GM10248 (cell line): ENCODE measurements around the gene STARD10.

Source experiments
- CTCF ChIA-PET: fragments of 300-600 bp; sonication (Branson Sonifier 250); formaldehyde crosslinking; extraction: SDS; loops from one replicate; lab custom pipeline; 2021; ENCODE audit warnings: antibody characterized with exemption; lab: Yijun Ruan, JAX
- POLR2A ChIA-PET: fragments of 350-650 bp; sonication (Branson Sonifier 250); formaldehyde crosslinking; extraction: SDS; loops from one replicate; lab custom pipeline; 2020; ENCODE audit warnings: antibody characterized with exemption; lab: Yijun Ruan, JAX
- DNase-seq: peaks from one replicate; pipeline ENCODE4 v3.0.0; 2012; ENCODE audit errors: extremely low spot score
- CTCF ChIP-seq: IDR thresholded peaks from 2 replicates; pipeline ENCODE4 v1.5.1; 2012; ENCODE audit warnings: mild to moderate bottlenecking, low read depth; ENCODE audit errors: extremely low read depth, missing control alignments, control extremely low read depth

The STARD10 gene

GRCh38 chr11:72775288-72776110 is 18.3 kb downstream of the STARD10 start:
- POLR2A ChIA-PET, result no interaction called here
- TF ChIP-seq CTCF, result no peak

DNA sequence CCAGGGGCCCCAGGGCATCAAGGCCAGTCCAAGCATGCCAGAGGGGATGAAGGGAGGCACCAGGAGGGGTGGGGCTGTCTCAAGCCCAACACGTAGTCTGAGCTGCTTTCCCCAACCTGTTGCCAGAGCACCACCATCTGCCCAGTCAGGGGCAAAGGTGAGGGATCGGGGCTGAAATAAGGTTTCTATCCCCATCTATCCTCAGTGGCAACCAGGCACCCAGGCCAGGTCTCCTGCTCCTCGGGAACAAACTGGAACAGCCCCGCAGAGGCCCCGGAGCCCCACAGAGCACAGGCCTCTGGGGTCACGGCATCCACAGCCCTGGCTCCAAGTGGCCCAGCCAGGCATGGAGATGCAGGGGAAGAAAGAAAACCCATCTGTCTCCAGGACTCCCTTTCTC is 19.3 kb downstream of the STARD10 start:
- POLR2A ChIA-PET, result no interaction called here
- no peak for DNase-seq
- no peak for TF ChIP-seq CTCF
- CTCF ChIA-PET, result interaction anchor here (1.7 to 11.8 kb wide), 4 partner anchors 12 to 405 kb away, joined by 3 to 88 read pairs (median 19); partner anchors contain the start of gene STARD10

More at GRCh38 chr11:72775288-72776110, 18.3 kb downstream of the STARD10 start:
- DNase-seq, result no peak
- CTCF ChIA-PET, result interaction anchor here (0.9 to 11.8 kb wide), 8 partner anchors 11 to 404 kb away, joined by 3 to 88 read pairs (median 6); partner anchors contain the start of gene STARD10

- ChIA-PET POLR2A (no interaction called here), CTCF (interaction anchor here (1.9 to 11.8 kb wide), 2 partner anchors 20 to 49 kb away, joined by 7 to 88 read pairs; partner anchors contain the start of gene STARD10)
- no peak for TF ChIP-seq CTCF
- DNase-seq, result no peak
Observed at GRCh38 chr11:72773696-72774095, 20.2 kb downstream of the STARD10 start.

DNA sequence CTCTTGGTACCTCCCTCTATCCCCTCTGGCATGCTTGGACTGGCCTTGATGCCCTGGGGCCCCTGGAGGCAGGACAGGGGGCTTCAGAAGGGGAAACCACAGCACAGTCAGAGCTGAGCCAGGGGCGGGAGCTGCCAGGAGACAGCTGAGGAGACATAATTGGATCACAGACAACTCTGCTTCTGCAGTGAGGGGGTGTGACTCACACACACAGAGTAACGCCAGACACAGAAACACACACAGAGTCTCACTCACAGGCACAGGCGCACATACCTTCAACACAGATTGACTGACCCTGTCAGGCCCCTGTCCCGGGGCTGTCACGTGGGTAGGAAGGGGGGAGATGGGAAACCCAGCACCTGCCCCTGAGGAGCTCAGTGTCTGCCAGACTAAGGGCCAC is 20.6 kb downstream of the STARD10 start:
- no peak for DNase-seq
- TF ChIP-seq CTCF, result no peak
- POLR2A ChIA-PET, result no interaction called here
- CTCF ChIA-PET, result interaction anchor here (1.9 to 11.8 kb wide), 2 partner anchors 20 to 48 kb away, joined by 7 to 88 read pairs; partner anchors contain the start of gene STARD10

- ChIA-PET POLR2A (interaction anchor here (0.6 kb wide), 1 partner anchor 37 kb away, joined by 4 read pairs; no protein-coding TSS in a partner anchor), CTCF (interaction anchor here (0.6 to 1.5 kb wide), 4 partner anchors 9 to 41 kb away, joined by 3 to 4 read pairs (median 3); no protein-coding TSS in a partner anchor)
- TF ChIP-seq CTCF, result no peak
- DNase-seq, result no peak
Observed at GRCh38 chr11:72772059-72772458, 21.8 kb downstream of the STARD10 start.

GRCh38 chr11:72771507-72771906 is 22.3 kb downstream of the STARD10 start:
- ChIA-PET POLR2A (interaction anchor here (0.6 kb wide), 1 partner anchor 38 kb away, joined by 4 read pairs; no protein-coding TSS in a partner anchor), CTCF (interaction anchor here (0.8 to 2.6 kb wide), 5 partner anchors 9 to 46 kb away, joined by 3 to 10 read pairs (median 4); no protein-coding TSS in a partner anchor)
- no peak for DNase-seq
- no peak for TF ChIP-seq CTCF
